DND-41 (cell line): ENCODE data around the gene ARL2BP.

Source experiments
- ATAC-seq: fragments of 200-7000 bp; cut with Tn5 transposase; 3 replicates; pipeline ENCODE4 v1.9.1; 2021; ENCODE audit warnings: low read depth; ENCODE audit not compliant: insufficient read depth
- DNase-seq: peaks from one replicate; pipeline ENCODE4 v3.0.0-alpha.2; 2020
- H2AFZ ChIP-seq: 2 replicates; pipeline ENCODE4 v1.6.0; 2012; ENCODE audit warnings: low read depth, low read length
- H3K27ac ChIP-seq: 2 replicates; pipeline ENCODE4 v1.5.1; 2012; ENCODE audit warnings: low read length, inconsistent platforms
- H3K27me3 ChIP-seq: fragments of 200-600 bp; sonication (generic); 2 replicates; pipeline ENCODE4 v1.6.0; 2012; ENCODE audit warnings: low read length, mild to moderate bottlenecking, inconsistent platforms; ENCODE audit not compliant: insufficient read depth, poor library complexity
- H3K36me3 ChIP-seq: 2 replicates; pipeline ENCODE4 v1.5.1; 2012; ENCODE audit warnings: low read length, inconsistent platforms; ENCODE audit not compliant: insufficient read depth
- H3K4me1 ChIP-seq: 2 replicates; pipeline ENCODE4 v1.5.1; 2012; ENCODE audit warnings: mild to moderate bottlenecking, low read length; ENCODE audit not compliant: insufficient read depth
- H3K4me2 ChIP-seq: 2 replicates; pipeline ENCODE4 v1.6.0; 2012; ENCODE audit warnings: mild to moderate bottlenecking, moderate library complexity, low read length, inconsistent platforms; ENCODE audit not compliant: insufficient read depth
- H3K4me3 ChIP-seq, 2 experiments: fragments of 200-600 bp in 1 of 2; shearing (Covaris generic) in 1 of 2; 2 replicates each; pipeline ENCODE4 v1.5.1; 2012 to 2016; ENCODE audit warnings: inconsistent platforms in 2 of 2, low read length in 2 of 2, mild to moderate bottlenecking in 2 of 2, low read depth in 1 of 2, moderate library complexity in 1 of 2
- H3K79me2 ChIP-seq: 2 replicates; pipeline ENCODE4 v1.6.0; 2012; ENCODE audit warnings: low read length, inconsistent platforms; ENCODE audit not compliant: insufficient read depth
- H3K9ac ChIP-seq: 2 replicates; pipeline ENCODE4 v1.6.0; 2012; ENCODE audit warnings: low read depth, mild to moderate bottlenecking, inconsistent platforms, low read length, moderate library complexity
- H3K9me3 ChIP-seq: 2 replicates; pipeline ENCODE4 v1.5.1; 2012; ENCODE audit warnings: low read length, moderate library complexity, mild to moderate bottlenecking, inconsistent platforms; ENCODE audit not compliant: insufficient read depth, severe bottlenecking
- H4K20me1 ChIP-seq: 2 replicates; pipeline ENCODE4 v1.6.0; 2012; ENCODE audit warnings: low read length; ENCODE audit not compliant: insufficient read depth
- CTCF ChIP-seq: IDR thresholded peaks from 2 replicates; pipeline ENCODE4 v1.5.1; 2012; ENCODE audit warnings: borderline replicate concordance, low read length, moderate library complexity, mild to moderate bottlenecking; ENCODE audit not compliant: poor library complexity, severe bottlenecking; ENCODE audit errors: extremely low read depth
- EZH2 ChIP-seq: IDR thresholded peaks from 3 replicates; pipeline ENCODE4 v1.6.1; 2012; ENCODE audit warnings: borderline replicate concordance, low read depth, mild to moderate bottlenecking, moderate library complexity, low read length, inconsistent platforms; ENCODE audit not compliant: severe bottlenecking

Gene ARL2BP

GRCh38 chr16:57260294-57260929 lies 15.4 kb downstream of the ARL2BP start:
- Histone ChIP-seq H3K27ac (no peak overlapping the region), H3K9me3 (no peaks in the 10 kb centered on the region), H3K79me2 (no peaks in the 10 kb centered on the region), H4K20me1 (no peaks in the 10 kb centered on the region), H3K4me3 (no peak overlapping the region), H2AFZ (0 out of 2 replicates have a peak overlapping the region, but pooled peaks have one; percentile 25), H3K36me3 (no peaks in the 10 kb centered on the region), H3K9ac (no peak overlapping the region), H3K4me2 (no peak overlapping the region), H3K27me3 (no peaks in the 10 kb centered on the region), H3K4me1 (peaks cover 2% of the 10 kb centered on the region; the same call in 1 of the 2 replicates)
- ATAC-seq (peak; percentile 72), DNase-seq (peak; percentile 55)
- no peak for TF ChIP-seq CTCF
- TF ChIP-seq EZH2, result no peak

DNA sequence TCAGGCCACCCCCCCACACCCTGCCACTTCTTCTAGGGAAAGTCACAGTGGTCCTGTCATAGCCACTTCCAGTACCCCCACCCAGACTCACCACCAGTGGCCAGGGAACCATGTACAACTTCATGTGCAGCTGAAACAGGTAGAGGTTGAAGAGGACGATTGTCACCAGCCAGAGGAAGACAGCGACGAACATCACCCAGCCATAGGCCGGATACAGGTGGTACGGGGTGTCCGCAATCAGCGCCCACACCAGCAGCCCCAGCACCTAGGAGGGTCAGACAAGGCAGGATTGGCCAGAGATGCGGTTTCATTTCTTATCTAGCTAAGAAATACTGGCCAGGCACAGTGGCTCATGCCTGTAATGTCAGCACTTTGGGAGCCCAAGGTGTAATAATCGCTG lies 16.7 kb downstream of the ARL2BP start:
- DNase-seq (no peak), ATAC-seq (no peak)
- H3K36me3 ChIP-seq, result no peaks in the 10 kb centered on the region
- no peak overlapping the region for H3K27ac ChIP-seq
- H3K4me1 ChIP-seq, result peaks cover 12% of the 10 kb centered on the region
- H3K79me2 ChIP-seq, result no peaks in the 10 kb centered on the region
- H2AFZ ChIP-seq, result no peak overlapping the region
- TF ChIP-seq CTCF (no peak), EZH2 (no peak)
- no peak overlapping the region for H3K4me3 ChIP-seq
- no peak overlapping the region for H3K4me2 ChIP-seq
- no peaks in the 10 kb centered on the region for H3K9me3 ChIP-seq
- H4K20me1 ChIP-seq, result no peaks in the 10 kb centered on the region
- no peaks in the 10 kb centered on the region for H3K27me3 ChIP-seq
- no peak overlapping the region for H3K9ac ChIP-seq

DNA sequence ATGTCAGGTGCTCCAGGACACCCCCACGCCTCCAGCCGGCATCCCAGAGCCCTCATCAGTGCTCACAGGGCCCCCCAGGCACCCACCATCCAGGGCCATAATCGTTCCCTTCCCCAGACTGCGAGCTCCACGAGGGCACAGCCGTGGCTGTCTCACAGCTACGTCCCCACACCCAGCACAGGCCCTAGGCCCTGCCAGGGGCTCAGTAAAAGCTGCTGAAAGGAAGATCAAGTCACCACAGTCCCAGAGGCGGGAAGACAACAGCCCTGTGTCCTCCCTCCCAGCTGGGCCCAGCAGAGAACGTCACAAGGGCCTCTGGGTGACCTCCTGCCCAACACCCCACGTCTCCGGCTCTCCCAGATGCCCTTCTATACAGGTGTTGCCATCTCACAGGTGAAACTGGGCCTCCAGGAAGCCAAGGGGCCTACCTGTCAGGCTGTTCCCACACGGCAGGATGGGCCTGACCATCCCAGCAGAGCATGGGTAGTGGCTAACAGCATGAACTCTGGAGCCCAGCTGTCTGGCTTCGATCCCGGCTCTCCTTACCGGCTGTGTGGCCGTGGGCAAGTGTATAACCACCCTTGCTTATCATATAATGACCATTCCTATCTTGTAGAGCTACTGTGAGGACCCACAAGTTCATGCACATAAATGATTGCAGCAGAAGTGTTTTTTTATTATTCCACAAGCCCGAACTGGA lies 17.9 kb downstream of the ARL2BP start:
- no peaks in the 10 kb centered on the region for H3K36me3 ChIP-seq
- no peak overlapping the region for H2AFZ ChIP-seq
- no peak overlapping the region for H3K9ac ChIP-seq
- no peak overlapping the region for H3K4me2 ChIP-seq
- no peak overlapping the region for H3K27ac ChIP-seq
- H3K4me3 ChIP-seq, result no peak overlapping the region
- peaks cover 23% of the 10 kb centered on the region for H3K4me1 ChIP-seq
- no peaks in the 10 kb centered on the region for H3K9me3 ChIP-seq
- no peaks in the 10 kb centered on the region for H4K20me1 ChIP-seq
- DNase-seq (no peak), ATAC-seq (no peak)
- no peaks in the 10 kb centered on the region for H3K27me3 ChIP-seq
- no peak for TF ChIP-seq EZH2
- no peak for TF ChIP-seq CTCF
- no peaks in the 10 kb centered on the region for H3K79me2 ChIP-seq
